ENCODE data around the gene E2F7. TPM values are rescaled to one million over a fixed set of nuclear protein-coding genes. Genes with fewer than 3 reads are reported as not detected.
A peak's percentile ranks its signal among the peaks of the same experiment; 100 is the strongest.

The E2F7 gene
- total and polyA plus RNA-seq, 2 of the 13 experiments (the other 11 are each of a cell fraction or from before 2014, with no cell fraction given): 1.7 to 7.3 TPM

DNA sequence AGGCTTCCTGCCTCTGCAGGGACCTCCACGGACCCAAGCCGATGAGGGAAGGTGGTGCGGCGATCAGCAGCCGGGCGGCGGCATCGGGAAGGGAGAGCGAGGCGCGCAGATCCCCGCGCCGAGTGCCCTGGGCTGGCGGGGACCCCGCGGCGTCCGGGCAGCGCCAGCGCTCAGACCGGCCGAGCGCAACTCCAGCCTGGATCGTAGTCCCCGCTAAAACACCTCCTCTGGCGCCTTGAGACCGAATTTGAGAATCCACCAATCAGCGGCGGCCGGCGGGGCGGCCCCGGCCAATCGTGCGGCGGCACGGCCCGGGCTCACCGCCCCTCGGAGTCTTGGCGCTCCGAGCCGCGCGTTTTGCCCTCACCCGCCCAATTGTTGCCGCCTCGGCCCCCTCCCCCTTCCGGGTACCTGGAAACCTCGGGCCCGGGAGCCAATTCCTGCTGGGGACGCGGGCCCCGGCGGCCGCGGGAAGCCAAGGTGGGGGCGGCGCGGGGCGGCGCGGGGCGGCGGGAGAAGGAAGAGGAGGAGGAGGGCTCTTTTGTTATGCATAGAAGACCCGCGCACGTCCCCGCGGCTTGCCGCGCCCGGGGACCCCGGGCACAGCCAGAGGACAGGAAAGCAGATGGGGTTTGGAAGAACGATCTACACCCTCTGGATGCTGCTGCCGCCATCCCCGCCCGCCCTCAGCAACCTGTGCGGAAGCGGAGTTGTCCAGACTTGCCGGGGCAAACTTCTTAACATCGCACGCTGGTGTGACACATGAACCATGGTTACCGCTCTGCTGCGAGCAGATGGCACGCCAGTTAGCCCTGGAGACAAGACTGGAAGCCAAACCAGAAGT, at the start of gene E2F7 (continued):
- TF ChIP-seq ZNF570 (CRISPR knock-in tag; IDR thresholded peaks at IDR 0.05; ENCODE audit: borderline replicate concordance) (no peak), ZBTB44 (CRISPR knock-in tag; IDR thresholded peaks at IDR 0.05) (no peak), ZNF883 (CRISPR knock-in tag; IDR thresholded peaks at IDR 0.05; ENCODE audit: not compliant biosample characterization) (no peak), TAF1 (CRISPR knock-in tag; IDR thresholded peaks at IDR 0.05) (peak; percentile 52), SRY (CRISPR knock-in tag; IDR thresholded peaks at IDR 0.05) (0 out of 2 replicates have a peak, but pooled peaks have one; percentile 55), CHCHD3 (CRISPR knock-in tag; IDR thresholded peaks at IDR 0.05) (no peak), ZNF766 (CRISPR knock-in tag; IDR thresholded peaks at IDR 0.05; ENCODE audit: borderline replicate concordance) (no peak), ZNF563 (CRISPR knock-in tag; IDR thresholded peaks at IDR 0.05) (peak; percentile 85), ZNF777 (CRISPR knock-in tag; IDR thresholded peaks at IDR 0.05) (no peak), GABPB1 (CRISPR knock-in tag; IDR thresholded peaks at IDR 0.05) (peak; percentile 71; the same call in 1 of the 2 replicates), TBX2 (CRISPR knock-in tag; IDR thresholded peaks at IDR 0.05; ENCODE audit: borderline replicate concordance) (peak; percentile 62; the same call in 1 of the 2 replicates), MLLT10 (CRISPR knock-in tag; IDR thresholded peaks at IDR 0.05) (no peak), HBP1 (CRISPR knock-in tag; IDR thresholded peaks at IDR 0.05; ENCODE audit: low read depth) (no peak), ZBTB43 (CRISPR knock-in tag; conservative IDR thresholded peaks at IDR 0.05) (no peak), FOXK1 (CRISPR knock-in tag; IDR thresholded peaks at IDR 0.05; ENCODE audit: borderline replicate concordance, low read depth) (no peak), NFYC (CRISPR knock-in tag; IDR thresholded peaks at IDR 0.05) (peak; percentile 86), ZMYM4 (CRISPR knock-in tag; IDR thresholded peaks at IDR 0.05) (peak; percentile 83), ZNF850 (CRISPR knock-in tag; conservative IDR thresholded peaks at IDR 0.05) (no peak), ZSCAN22 (CRISPR knock-in tag; IDR thresholded peaks at IDR 0.05) (no peak), RFXAP (CRISPR knock-in tag; IDR thresholded peaks at IDR 0.05; ENCODE audit: borderline replicate concordance) (no peak), MYNN (CRISPR knock-in tag; IDR thresholded peaks at IDR 0.05; ENCODE audit: low read depth) (no peak), WIZ (CRISPR knock-in tag; IDR thresholded peaks at IDR 0.05) (no peak), TAF15 (IDR thresholded peaks at IDR 0.05; ENCODE audit: low read depth, low read length, poor library complexity, severe bottlenecking) (no peak), STAT5B (CRISPR knock-in tag; IDR thresholded peaks at IDR 0.05) (no peak), BHLHE40 (IDR thresholded peaks at IDR 0.05; ENCODE audit: low read length) (no peak), EED (CRISPR knock-in tag; IDR thresholded peaks at IDR 0.05) (no peak)
